ENCODE data around the gene PAX5.

DNA sequence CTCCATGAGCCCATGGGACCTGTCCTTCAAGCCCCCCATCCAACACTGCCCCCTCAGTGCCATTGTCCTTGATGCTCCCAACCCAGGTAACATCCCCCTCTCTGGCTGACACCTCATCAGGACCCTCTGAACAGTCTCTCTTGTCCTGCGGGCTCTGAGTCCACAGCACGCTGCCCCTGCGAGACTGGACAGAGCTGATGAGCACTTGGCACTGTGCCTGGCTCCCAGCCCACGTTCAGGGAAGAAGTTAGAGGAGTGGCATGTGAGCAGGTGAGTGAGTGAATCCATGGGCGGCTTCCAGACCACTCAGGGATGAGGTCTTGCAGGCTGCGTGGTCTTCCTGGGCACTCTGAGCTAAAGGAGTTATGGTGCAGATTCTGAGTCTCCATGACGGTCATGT is 70.7 kb downstream of the PAX5 start:
- TF ChIP-seq YY1 (IDR thresholded peaks at IDR 0.05; ENCODE audit: insufficient read depth, insufficient read length) (no peak), SUZ12 (IDR thresholded peaks at IDR 0.05; ENCODE audit: extremely low read depth, insufficient read depth, insufficient read length) (no peak), ZNF274 (IDR thresholded peaks at IDR 0.05; ENCODE audit: low read depth, low read length) (no peak)

Measured in NT2/D1 (cell line).